ENCODE data around the gene SOX18.

- TF ChIP-seq CTCF (conservative IDR thresholded peaks at IDR 0.05 in 1 of 2, IDR thresholded peaks at IDR 0.05 in 1 of 2; ENCODE audit: extremely low read depth in 1 of 2, insufficient read depth in 1 of 2, low read depth in 1 of 2, low read length in 2 of 2) (no peak), EZH2 (IDR thresholded peaks at IDR 0.05; ENCODE audit: borderline replicate concordance, low read length) (no peak)
These were observed 2.9 kb upstream of the SOX18 start for GRCh38 chr20:64052326-64052722.
